Head of caudate nucleus (tissue), 42 donors: ENCODE results near the gene VRK3.

Experiments used
- DNase-seq, 42 donors: peaks; one replicate each; pipeline versions ENCODE4 v3.0.0 to v3.0.0-alpha.2; 2020 to 2021; ENCODE audit warnings: mixed read lengths in 7 of 42
- intact Hi-C: fragments of 100-400 bp; cut with DNase I; formaldehyde crosslinking; loops from one replicate; pipeline ENCODE4 v1.15.0; 2022

The VRK3 gene

GRCh38 chr19:50000038-50000840, 24.9 kb downstream of the VRK3 start:
- intact Hi-C loops, result no loop called here
- DNase-seq, result no peak

- DNase-seq, result peak in 24 of 42 donors; percentile 6 to 78 (median 33)
- intact Hi-C loops, result no loop called here
Measured at GRCh38 chr19:49999371-50000010, 25.7 kb downstream of the VRK3 start.

GRCh38 chr19:49997709-49998108, 27.5 kb downstream of the VRK3 start:
- intact Hi-C loops, result no loop called here
- DNase-seq, result peak in 18 of 42 donors; percentile 13 to 48 (median 33)

GRCh38 chr19:49988433-49988832, 36.7 kb downstream of the VRK3 start:
- intact Hi-C loops, result no loop called here
- DNase-seq, result peak in 29 of 42 donors; percentile 7 to 82 (median 39)

GRCh38 chr19:49988007-49988406, 37.2 kb downstream of the VRK3 start:
- no peak for DNase-seq
- intact Hi-C loops, result no loop called here

GRCh38 chr19:49987159-49987698, 37.9 kb downstream of the VRK3 start:
- intact Hi-C loops, result no loop called here
- DNase-seq, result peak; percentile 36 to 87 (median 68)

GRCh38 chr19:49986354-49986753, 38.8 kb downstream of the VRK3 start:
- DNase-seq, result no peak
- intact Hi-C loops, result no loop called here

GRCh38 chr19:49985871-49986270, 39.3 kb downstream of the VRK3 start:
- DNase-seq, result no peak
- intact Hi-C loops, result no loop called here

GRCh38 chr19:49984491-49984890, 40.7 kb downstream of the VRK3 start:
- intact Hi-C loops, result no loop called here
- no peak for DNase-seq

GRCh38 chr19:49983645-49984229, 41.4 kb downstream of the VRK3 start:
- intact Hi-C loops, result no loop called here
- peak; percentile 39 to 89 (median 70) for DNase-seq

- no peak for DNase-seq
- intact Hi-C loops, result loop anchor here (2.0 kb wide), 1 partner anchor 45 kb away; no protein-coding TSS in a partner anchor
Measured at GRCh38 chr19:49981603-49982593, 43.3 kb downstream of the VRK3 start.

- intact Hi-C loops, result no loop called here
- no peak for DNase-seq
Measured at GRCh38 chr19:49978324-49978723, 46.8 kb downstream of the VRK3 start.

GRCh38 chr19:49977881-49978280, 47.3 kb downstream of the VRK3 start:
- intact Hi-C loops, result no loop called here
- DNase-seq, result no peak

- DNase-seq, result no peak
- intact Hi-C loops, result no loop called here
Measured at GRCh38 chr19:49977076-49977475, 48.1 kb downstream of the VRK3 start.

GRCh38 chr19:49976496-49976895, 48.7 kb downstream of the VRK3 start:
- DNase-seq, result no peak
- intact Hi-C loops, result no loop called here

- DNase-seq, result no peak
- intact Hi-C loops, result no loop called here
Measured at GRCh38 chr19:49975051-49975450, 50.1 kb downstream of the VRK3 start.

- intact Hi-C loops, result no loop called here
- no peak for DNase-seq
Measured at GRCh38 chr19:49973987-49974386, 51.2 kb downstream of the VRK3 start.

- no peak for DNase-seq
- intact Hi-C loops, result no loop called here
Measured at GRCh38 chr19:49972841-49973240, 52.3 kb downstream of the VRK3 start.

- intact Hi-C loops, result no loop called here
- no peak for DNase-seq
Measured at GRCh38 chr19:49971991-49972411, 53.2 kb downstream of the VRK3 start.
